Activated naive CD4-positive, alpha-beta T cell treated with anti-CD3 and anti-CD28 coated beads, Interleukin-2, amount 50 U/mL, for 16 hours (primary cell): Measurements from ENCODE around the gene VPS35L.
"Not testable (repeated sequence)": the region's sequence is repeated elsewhere in the genome, so short reads cannot be mapped to it uniquely, and the experiment has no call there.

Experiments
- DNase-seq: peaks from one replicate; pipeline ENCODE4 v3.0.0-alpha.2; 2020

The VPS35L gene

DNA sequence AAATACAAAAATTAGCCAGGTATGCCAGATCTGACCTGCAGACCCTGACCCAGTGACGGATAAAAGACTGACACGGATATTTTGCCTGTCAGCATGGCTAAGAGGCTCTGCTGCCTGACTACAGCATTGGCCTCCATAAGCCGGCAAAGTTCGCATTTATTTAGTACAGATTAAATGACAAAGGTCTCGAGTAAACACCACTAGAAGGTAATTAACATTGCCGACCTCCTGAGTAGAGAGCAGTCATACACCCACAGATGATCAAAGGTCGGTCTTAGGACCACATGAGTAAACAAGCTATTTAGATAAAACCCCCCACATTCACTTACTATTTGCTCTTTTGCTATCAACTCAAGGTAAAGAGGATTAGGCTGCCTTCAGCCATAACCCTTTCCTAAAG, 106.8 kb downstream of the VPS35L start:
- DNase-seq, result no peak

DNA sequence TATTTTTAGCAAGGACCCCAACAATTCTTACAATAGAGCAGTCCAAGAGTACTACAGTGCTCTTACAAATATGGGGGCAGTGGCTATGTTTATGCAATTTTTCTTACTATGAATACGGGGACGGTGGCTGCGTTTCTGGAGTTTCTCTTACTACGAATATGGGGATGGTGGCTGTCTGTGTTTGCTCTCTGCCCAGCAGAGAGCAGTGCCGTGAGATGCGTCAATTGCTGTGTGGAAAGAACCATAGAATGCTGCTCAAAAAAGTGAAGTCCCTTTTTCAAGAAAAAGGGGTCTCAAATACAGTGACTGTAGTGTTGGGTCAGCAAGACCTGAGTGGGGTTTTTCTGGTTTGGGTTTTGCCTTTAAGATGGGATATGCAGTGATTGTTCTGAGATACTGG, 108.7 kb downstream of the VPS35L start:
- no peak for DNase-seq

DNA sequence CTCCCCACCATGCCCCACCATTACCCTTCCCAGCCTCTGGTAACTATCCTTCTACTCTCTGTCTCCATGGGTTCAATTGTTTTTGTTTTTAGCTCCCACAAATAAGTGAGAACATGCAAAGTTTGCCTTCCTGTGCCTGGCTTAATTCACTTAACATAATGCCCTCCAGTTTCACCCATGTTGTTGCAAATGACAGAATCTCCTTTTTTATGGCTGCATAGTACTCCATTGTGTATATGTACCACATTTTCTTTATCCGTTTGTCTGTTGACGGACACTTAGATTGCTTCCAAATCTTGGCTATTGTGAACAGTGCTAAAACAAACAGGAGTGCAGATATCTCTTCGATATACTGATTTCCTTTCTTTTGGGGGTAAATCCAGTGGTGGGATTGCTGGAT, 109.8 kb downstream of the VPS35L start:
- DNase-seq, result not testable (repeated sequence)

DNA sequence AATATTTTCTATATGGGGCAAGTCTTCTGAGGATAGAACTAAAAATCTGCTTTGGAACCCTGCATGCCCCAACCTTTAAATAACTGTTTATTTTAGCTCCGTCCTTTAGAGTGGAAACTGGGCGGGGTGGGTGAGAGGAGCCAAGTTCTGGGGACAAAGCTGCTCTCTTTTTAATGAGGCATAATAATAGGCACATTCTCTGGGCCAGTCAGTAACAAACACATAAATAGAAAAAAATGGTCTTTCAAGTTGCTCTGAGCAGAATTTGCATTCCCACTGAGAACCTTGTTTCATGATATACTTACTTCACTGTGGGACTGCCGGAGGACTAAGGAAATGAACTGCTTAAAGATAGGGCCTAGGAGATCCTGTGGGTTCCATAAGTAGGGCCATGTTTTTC, 111.0 kb downstream of the VPS35L start:
- no peak for DNase-seq

DNA sequence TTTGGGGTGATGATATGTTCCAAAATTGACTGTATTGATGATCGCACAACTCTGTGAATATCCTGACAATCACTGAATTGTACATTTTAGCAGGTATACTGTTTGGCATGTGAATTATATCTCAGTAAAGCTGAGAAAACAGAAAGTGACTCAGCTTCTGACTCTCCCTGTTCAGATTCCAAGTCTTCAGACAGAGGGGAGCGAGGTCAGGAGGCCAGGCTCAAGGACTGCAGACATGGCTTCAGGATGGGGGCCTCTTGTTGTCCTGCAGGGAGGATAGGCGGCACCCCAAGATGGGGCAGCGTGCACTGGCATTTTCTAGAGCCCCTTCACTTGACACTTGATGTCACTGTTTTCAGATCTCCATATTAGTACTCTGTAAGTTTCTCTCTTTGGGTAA, 116.9 kb downstream of the VPS35L start:
- no peak for DNase-seq

DNA sequence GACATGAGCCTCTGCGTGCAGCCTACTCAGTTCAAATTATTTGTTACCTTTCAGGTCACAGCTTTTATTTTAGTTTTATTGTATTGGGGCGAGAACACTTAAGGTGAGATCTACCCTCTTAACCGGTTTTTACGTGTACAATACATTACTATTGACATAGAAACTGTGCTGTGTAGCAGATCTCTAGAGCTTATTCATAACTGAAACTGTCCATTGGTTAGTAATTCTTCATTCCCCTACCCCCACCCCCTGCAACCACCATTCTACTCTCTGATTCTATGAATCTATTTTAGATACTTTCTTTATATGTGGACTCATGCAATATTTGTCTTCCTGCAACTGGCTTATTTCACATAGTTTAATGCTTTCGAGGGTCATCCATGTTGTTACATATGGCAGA, 119.0 kb downstream of the VPS35L start:
- DNase-seq, result no peak

DNA sequence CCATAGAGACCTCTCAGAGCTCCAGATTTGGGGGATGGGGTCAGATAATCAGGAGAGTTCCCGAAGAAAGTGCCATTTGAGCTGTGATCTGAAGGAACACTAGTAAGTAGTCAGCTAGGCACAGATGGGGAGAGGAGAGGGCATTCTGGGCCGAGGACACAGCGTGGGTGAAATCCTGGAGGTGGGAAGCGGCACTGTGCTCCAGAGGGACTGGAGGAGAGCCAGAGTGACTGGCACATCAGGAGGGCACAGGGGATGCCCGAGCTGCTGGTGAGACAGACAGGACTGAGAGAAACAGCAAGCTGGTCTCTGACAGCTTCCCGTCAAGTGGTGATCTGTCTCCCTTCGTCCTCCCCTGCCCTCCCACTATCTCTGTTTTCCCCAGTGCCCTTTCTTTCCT, 121.9 kb downstream of the VPS35L start:
- DNase-seq, result no peak

DNA sequence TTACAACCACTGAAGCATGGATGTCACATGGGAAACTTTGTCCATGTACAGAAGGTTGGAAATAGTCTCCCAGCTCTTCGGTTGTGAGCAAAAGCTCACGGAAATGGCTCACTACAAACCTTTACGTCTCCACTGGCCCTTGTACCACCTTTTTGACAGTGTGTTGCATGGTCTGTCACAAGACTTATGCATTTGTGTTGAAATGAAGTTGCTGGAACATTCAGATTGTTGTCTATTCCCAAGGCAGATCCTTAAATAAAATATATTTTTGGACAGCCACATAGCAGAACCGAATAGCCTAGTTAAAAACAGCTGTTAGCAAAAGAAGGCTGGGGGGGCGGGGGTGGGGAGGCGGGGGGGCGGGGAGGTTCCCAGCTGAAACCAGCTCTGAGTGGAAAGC, 123.3 kb downstream of the VPS35L start:
- no peak for DNase-seq

DNA sequence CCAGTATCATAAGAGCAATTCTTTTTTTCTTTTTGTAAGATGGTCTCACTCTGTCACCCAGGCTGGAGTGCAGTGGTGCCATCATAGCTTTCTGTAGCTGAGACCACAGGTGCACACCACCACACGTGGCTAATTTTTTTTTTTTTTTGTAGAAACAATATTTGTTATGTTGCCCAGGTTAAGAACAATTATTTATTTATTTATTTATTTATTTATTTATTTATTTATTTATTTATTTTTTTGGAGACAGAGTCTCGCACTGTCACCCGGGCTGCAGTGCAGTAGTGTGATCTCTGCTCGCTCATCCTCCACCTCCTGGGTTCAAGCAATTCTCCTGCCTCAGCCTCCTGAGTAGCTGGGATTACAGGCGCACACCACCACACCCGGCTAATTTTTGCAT, 123.8 kb downstream of the VPS35L start:
- not testable (repeated sequence) for DNase-seq

DNA sequence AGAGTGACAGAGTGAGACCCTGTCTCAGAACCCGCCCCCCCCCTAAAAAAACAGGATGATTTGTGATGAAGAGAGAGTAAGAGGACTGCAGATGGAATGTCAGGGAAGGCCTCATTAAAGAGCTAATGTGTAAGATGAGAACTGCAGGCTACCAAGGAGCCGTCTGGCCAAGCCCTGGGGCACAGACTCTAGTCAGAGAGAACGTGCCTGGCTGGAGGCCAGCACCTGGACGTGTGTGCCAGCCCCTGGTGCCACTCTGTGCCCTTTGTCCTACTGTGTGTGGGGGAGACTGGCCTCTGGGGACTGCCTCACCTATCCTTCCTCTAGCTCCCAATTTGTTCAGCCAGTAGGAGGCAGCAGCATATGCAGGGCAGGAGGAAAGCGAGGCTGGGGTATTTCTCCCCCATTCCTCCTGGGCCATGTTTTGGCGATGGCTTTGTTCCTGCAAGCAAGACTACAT, 125.4 kb downstream of the VPS35L start:
- DNase-seq, result no peak

DNA sequence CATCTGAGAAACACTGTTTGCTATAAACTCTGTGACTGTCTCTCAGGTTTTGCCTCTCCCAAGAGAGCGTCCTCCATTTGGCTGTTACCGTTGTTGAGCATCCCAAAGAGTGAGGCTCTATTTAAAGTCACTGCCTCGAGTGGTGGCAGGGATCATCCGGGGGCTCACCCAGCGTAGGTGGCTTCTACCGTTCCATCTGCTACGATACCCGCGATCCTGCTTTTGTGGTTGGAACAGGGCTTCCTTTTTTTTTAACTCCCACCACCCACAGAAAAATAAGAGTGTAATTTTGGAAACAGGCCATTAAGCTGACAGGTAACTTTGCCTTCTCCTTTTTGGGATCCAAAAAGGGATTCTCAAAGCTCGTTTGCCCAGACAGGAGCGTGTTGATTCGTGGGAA, 126.1 kb downstream of the VPS35L start:
- DNase-seq, result no peak

DNA sequence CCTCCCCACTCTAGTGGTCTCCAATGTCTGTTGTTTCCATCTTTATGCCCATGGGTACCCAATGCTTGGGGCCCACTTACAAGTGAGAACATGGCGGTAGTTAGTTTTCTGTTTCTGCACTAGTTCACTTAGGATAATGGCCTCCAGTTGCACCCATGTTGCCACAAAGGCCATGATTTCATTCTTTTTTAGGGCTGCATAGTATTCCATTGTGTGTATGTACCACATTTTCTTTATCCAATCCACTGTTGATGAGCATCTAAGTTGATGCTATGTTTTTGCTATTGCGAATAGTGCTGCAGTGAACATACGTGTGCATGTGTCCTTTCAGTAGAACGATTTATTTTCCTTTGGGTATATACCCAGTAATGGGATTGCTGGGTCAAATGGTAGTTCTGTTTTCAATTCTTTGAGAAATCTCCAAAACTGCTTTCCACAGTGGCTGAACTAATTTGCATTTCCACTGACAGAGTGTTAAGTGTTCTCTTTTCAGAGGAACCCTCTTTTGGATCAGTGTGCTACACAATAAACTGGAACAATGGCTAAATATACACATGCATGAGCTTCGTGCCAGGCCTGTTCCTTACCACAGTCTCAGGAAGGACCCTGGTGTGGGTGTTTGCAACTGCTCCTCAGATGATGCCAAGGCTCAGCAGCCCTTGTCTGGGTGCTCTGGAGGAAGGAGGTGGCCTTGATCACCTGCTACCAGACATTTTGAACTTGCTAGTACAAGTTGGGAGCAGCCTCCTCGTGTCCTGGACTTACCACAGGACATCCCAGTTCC, 128.1 kb downstream of the VPS35L start:
- DNase-seq, result no peak

DNA sequence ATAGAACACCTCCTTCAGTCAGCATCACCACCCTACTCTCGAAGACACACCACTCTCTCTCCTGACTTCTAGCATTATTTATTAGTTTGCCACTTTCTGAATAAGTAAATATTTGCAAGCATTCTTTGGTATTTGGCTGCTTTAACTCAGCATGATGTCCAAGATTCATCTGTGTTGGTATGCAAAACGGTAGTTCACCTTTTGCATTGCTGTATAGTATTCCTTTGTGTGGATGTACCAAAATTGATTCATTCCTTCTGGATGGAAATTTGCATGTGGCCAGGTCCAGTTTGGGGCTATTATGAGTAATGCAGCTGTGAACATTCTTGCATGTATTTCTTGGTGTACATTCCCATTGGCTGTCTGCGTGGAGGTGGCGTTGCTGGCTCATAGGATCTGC, 129.7 kb downstream of the VPS35L start:
- no peak for DNase-seq

DNA sequence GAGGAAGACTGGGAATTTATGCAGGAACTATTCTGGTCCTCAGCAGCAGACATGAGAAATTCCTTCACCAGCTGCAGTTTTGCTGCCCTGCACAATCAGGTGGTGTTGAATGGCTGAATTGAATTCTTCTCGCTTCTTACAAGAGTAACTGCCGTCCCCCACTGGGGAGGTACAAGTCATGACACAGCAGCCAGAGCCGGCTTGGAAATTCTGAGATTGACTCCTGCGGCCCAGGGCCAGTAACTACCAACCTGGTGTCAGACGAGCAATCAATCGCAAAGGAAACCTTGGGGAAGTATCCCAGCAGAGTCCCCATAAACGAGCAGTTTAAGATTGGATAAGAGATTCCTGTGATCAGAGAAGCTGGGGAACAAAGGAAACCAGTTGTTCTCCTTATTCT, 131.8 kb downstream of the VPS35L start:
- no peak for DNase-seq

DNA sequence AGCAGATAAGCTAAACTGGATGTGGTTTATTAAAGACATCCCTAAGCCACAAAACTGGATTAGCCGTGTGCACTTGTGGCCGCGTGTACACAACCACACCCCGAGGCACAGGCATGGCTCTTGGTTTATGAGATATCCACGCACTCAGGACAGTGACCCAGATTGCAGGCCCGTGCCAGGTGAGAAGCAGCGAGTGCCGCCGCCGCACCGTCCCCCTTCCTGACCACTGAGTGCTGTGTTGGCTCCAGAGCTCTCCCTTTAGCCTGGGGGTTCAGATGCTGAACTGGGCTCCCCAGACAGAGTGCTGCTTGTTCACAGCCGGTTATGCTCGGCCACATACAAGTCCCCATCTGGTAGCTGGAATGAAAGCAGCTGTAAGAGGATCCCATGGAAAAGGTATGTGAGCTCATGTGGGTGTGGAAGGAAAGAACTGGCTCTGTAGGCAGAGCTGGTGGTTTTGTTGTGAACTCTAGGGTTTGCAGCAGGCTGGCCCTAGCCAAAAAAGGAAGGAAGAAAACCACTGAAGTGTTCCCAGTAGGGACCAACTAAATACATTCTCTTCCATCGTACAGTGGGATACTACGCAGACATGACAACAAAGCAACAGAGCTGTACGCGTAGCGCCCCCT, 133.0 kb downstream of the VPS35L start:
- DNase-seq, result no peak

DNA sequence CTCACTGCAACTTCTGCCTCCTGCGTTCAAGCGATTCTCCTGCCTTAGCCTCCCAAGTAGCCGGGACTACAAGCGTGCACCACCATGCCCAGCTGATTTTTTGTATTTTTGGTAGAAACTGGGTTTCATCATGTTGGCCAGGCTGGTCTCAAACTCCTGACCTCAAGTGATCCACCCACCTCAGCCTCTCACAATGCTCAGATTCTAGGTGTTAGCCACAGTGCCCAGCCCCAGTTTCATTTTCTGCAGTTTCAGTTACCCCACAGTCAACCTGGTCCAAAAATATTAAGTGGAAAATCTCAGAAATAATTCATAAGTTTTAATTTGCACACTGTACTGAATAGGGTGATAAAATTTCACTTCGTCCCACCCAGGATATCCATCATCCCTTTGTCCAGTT, 133.8 kb downstream of the VPS35L start:
- no peak for DNase-seq

DNA sequence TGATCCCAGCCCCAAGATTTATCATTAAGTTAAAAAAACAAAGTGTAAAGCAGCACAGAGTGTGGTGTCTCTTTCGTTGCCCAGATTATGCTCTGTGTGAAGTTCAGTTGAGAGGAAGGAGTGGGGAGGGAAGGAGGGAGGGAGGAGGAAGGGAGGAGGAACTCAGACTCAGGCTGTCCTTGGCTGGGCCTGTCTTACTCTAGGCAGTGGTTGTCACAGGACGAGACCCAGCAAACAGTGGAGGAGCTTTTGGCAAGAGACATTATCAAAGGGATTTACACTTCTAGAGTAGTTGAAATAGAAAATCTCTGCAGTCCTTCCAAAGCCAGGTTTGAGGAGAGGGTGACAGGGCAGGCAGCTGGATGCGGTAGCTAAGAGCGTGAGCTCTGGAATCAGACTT, 134.7 kb downstream of the VPS35L start:
- no peak for DNase-seq

DNA sequence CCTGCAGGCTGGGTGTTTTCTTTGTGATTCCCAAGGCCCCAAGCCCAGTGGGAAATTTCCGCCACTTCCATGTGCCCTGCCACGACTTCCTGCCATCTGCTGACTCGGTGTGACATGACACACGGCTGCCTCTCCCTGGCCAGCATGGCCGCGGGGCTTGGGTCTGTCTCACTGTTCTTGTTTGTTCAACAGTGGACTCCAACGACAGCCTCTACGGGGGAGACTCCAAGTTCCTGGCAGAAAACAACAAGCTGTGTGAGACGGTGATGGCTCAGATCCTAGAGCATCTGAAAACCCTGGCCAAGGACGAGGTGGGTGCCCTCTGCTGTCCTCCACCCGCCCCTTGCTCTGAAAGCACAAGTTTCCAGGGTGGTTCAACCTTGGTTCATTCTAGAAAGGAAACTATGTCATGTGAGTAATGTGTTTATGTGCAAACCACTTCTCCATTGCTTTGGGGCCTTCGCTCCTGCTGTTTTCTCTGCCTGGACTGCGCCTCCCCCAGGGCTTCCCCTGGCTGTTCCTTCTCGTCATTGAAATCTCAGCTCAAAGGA, 135.7 kb downstream of the VPS35L start:
- DNase-seq, result no peak

DNA sequence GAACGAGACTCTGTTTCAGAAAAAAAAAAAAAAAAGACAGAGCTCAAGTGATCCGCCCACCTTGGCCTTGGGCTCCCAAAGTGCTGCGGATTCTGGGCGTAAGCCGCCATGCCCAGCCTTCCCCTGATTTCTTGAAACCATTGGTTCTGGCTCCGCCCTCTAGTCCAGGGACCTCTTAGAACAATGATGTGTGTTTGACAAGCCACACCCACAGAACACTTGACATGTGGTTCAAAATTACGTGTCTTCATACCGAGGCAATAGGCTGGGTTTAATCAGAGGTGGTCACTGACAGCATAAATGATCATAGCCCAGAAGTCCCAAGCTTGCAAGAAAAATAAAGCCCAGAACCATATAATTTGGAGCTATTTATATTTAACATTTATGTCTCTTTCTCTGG, 139.5 kb downstream of the VPS35L start:
- no peak for DNase-seq

DNA sequence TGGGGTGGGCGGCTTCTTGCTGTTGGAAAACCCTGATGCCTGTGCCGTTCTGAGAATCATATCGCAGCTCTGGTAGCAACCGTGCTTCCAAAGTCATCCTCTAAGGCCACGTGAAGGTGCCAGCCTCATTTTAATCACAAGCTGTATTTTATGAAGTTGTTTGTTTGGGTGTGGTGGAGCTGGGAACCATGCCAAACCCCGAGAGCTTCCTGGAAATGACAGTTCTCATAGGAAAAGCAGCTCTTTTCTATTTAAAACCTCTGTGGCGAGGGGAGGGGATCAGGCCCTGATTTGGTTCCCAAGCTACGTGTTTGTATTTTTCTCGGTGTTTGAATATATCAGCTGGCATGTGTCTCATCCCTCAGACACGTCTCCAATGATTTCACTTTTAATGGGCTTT, 140.8 kb downstream of the VPS35L start:
- peak; percentile 39 for DNase-seq

DNA sequence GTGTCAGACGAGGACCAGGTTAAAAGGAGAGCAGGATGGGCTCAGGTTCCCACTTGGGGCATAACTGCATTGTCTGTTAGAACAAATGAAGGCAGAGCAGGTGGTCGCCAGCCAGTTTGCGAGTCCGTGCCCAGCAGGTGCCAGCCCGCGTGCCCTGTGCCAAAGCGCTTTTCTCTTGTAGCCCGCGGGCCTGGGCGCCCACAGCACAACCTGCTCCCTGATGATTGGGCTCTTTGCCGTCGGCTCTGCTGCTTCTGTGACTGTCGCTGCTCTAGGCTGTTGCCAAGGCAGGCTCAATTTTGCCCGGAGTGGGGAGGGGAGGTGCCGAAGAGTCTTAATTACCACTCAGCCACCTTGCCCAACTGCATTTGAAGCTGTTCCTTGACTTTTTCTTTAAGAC, 141.5 kb downstream of the VPS35L start:
- no peak for DNase-seq

DNA sequence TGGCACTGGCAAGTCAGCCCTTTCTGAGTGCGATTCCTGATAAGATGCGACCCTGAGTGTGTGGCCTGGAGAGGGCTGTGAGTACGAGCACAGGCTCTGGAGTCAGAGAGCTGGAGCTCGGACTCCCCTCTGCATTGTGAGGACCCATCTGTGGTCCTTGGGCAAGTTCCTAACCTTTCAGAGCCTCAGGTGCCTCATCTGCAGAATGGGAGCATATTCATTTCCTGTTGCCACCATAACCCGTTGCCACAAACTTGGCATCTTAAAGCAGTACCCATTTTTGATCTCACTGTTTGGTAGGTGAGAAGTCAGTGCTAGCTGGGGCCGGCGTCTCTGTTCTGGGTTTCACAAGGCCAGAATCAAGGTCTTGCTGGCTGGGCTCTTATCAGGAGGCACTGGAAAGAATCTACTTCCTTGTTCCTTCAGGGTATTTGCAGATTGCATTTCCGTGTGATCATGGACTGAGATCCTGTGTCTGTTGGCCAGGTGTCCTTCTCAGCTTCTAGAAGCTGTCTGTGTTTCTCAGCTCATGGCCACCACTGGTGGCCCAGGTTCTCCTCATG, 142.3 kb downstream of the VPS35L start:
- no peak for DNase-seq

DNA sequence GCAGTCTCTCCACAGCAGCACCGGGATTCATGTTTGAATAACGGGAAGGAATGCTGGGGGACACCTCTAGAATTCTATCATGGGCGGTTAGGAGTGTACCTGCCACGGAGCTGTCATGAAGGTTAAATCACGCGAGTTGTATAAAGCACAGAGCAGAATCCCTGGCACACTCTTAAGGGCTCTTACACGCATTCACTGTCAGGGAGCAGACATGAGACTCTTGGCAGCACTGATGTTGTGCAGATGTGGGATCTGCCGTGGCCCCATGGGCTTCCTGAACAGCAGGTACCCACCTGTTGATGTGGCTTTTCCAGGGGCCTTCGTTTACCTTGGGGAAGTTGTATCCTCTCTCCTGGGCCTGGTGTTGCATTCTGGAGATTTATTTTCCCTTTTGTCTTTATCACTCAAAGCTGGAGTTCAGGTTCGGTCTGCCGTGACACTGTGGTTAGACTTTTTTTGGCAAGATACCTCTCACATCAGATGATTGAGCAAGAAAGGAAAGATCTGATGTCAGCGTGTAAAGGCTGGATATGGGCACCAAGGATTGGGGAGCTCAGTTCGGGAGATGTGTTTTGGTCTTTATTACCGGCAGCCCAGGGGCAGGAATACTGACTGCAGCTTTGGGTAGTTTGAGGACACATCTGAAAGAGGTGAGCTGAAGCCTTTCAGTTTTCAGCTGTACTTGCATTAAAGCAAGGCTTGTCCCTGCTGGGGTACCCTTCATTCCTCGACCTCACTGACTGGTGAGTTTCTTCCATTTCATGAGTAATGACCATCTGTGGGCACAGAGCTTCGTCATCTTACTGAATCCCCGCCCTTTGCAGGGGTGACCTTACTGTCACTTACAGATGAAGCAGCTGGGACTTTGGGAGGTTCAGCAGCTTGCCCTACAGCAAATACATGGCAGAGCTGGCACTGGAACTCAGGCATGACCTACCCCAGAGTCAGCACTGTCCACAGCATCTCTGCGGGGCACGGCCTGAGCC, 143.3 kb downstream of the VPS35L start:
- DNase-seq, result no peak
